Measurements from ENCODE around the gene UBE4A. TPM values are rescaled to one million over a fixed set of nuclear protein-coding genes. Genes with fewer than 3 reads are reported as not detected.

UBE4A gene
- total and polyA plus RNA-seq, 9 of the 15 experiments (the other 6 are each of a cell fraction or from before 2014, with no cell fraction given), result 13.5 to 45.2 (median 26.8) TPM

DNA sequence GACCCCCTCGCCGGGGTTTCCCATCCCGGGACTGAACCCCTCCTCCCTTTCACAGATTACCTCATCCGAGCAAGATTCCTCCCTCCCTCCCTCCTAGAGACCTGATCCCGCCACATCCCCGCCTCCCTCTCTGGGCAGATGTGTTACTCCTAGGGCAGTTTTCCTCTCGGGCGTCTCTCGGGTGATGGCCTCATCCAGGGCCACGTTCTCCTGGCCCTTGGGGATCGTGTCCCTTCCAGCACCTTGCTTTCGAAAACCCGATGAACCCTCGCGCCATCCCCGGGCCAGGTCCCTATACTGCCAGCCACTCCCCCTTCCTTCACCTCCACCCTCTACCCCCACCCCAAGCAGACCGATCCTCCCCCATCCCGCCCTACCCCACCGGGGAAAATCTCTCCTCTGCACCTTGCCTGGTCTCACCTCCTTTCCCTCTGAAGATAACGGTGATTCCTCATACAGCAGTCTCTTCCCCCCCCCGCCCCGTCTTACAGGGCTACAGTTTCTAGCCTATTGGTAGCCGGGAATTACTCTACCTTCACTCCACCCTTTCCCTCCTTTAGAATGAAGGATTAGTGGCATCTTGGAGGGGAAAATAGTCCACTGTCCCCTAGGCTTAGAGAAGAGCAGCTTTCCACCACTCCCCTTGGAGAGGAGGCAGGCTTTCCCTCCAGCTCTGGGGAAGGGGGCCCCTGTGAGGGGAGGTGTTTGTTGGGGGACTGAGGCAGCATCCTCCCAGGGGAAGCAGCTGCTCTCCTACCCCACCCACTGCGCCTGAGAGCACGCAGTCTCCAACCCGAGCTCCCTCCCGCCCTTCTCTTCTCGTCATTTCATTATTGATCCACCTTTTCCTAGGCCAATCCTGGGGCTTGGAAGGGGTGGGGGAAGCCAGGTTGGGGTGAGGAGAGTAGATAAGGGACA lies 78.1 kb downstream of the UBE4A start (continued):
- TF ChIP-seq RERE (CRISPR knock-in tag; IDR thresholded peaks at IDR 0.05; ENCODE audit: borderline replicate concordance) (0 out of 2 replicates have a peak, but pooled peaks have one; percentile 54), ESRRA (IDR thresholded peaks at IDR 0.05; ENCODE audit: borderline replicate concordance, low read depth) (no peak)
- TF ChIP-seq, protein P1, sequence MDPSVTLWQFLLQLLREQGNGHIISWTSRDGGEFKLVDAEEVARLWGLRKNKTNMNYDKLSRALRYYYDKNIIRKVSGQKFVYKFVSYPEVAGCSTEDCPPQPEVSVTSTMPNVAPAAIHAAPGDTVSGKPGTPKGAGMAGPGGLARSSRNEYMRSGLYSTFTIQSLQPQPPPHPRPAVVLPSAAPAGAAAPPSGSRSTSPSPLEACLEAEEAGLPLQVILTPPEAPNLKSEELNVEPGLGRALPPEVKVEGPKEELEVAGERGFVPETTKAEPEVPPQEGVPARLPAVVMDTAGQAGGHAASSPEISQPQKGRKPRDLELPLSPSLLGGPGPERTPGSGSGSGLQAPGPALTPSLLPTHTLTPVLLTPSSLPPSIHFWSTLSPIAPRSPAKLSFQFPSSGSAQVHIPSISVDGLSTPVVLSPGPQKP (CRISPR knock-in tag; IDR thresholded peaks at IDR 0.05), result no peak
- TF ChIP-seq, protein P2, sequence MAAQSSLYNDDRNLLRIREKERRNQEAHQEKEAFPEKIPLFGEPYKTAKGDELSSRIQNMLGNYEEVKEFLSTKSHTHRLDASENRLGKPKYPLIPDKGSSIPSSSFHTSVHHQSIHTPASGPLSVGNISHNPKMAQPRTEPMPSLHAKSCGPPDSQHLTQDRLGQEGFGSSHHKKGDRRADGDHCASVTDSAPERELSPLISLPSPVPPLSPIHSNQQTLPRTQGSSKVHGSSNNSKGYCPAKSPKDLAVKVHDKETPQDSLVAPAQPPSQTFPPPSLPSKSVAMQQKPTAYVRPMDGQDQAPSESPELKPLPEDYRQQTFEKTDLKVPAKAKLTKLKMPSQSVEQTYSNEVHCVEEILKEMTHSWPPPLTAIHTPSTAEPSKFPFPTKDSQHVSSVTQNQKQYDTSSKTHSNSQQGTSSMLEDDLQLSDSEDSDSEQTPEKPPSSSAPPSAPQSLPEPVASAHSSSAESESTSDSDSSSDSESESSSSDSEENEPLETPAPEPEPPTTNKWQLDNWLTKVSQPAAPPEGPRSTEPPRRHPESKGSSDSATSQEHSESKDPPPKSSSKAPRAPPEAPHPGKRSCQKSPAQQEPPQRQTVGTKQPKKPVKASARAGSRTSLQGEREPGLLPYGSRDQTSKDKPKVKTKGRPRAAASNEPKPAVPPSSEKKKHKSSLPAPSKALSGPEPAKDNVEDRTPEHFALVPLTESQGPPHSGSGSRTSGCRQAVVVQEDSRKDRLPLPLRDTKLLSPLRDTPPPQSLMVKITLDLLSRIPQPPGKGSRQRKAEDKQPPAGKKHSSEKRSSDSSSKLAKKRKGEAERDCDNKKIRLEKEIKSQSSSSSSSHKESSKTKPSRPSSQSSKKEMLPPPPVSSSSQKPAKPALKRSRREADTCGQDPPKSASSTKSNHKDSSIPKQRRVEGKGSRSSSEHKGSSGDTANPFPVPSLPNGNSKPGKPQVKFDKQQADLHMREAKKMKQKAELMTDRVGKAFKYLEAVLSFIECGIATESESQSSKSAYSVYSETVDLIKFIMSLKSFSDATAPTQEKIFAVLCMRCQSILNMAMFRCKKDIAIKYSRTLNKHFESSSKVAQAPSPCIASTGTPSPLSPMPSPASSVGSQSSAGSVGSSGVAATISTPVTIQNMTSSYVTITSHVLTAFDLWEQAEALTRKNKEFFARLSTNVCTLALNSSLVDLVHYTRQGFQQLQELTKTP (IDR thresholded peaks at IDR 0.05; ENCODE audit: low read depth in 1 of 2, partially characterized antibody in 2 of 2), result no peak

All from K562 (cell line).